ENCODE results near the gene NRAP.

The NRAP gene

DNA sequence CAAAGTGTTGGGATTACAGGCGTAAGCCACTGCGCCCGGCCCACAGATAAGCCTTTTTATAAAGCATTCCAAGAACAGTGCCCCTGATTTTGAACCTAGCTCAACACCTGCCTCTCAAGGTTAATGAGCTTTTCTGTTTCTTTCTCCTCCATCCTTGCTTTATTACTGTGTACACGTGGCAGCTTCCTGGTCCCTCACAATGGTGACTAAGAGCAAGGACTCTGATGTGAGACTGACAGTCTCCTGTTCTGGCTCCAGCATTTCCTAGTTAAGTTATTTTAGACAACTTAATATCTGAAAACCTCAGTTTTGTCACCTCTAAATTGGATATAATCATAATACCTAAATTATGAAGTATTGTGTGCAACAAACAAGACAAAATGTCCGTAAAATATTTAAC, 101.1 kb downstream of the NRAP start:
- DNase-seq (ENCODE audit: low spot score) = no peak
- Mint-ChIP-seq H3K27me3 (ENCODE audit: low read depth) (peaks cover 4% of the 10 kb centered on the region), H3K9me3 (no peaks in the 10 kb centered on the region), H3K27ac (no peak overlapping the region), H3K4me3 (no peak overlapping the region), H3K36me3 (ENCODE audit: low read depth) (no peaks in the 10 kb centered on the region), H3K4me1 (ENCODE audit: low read depth) (peaks cover 5% of the 10 kb centered on the region)

DNA sequence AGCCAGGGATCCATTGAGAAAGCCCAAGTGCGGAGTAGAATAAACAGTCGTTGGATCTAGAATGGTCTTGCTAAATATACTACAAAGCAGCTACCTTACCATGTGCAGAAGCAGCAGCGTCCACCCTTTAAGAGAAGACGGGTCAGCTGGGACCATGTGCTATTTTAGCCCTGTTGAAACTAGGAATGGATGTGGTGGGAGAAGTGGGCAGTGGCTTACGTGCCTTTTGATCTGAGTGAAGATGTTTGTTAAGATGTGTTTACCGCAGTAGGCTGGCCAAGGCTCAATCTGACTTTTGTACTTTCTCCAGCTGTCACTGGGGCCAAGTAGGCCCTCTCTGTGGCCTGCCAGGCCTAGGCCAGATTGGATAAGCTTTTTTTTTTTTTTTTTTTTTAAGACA, 101.8 kb downstream of the NRAP start:
- no peak overlapping the region for H3K27ac Mint-ChIP-seq
- peaks cover 5% of the 10 kb centered on the region for H3K4me1 Mint-ChIP-seq (ENCODE audit: low read depth)
- no peaks in the 10 kb centered on the region for H3K9me3 Mint-ChIP-seq
- H3K4me3 Mint-ChIP-seq = no peak overlapping the region
- H3K36me3 Mint-ChIP-seq (ENCODE audit: low read depth) = no peaks in the 10 kb centered on the region
- H3K27me3 Mint-ChIP-seq (ENCODE audit: low read depth) = peaks cover 9% of the 10 kb centered on the region
- DNase-seq (ENCODE audit: low spot score) = no peak

DNA sequence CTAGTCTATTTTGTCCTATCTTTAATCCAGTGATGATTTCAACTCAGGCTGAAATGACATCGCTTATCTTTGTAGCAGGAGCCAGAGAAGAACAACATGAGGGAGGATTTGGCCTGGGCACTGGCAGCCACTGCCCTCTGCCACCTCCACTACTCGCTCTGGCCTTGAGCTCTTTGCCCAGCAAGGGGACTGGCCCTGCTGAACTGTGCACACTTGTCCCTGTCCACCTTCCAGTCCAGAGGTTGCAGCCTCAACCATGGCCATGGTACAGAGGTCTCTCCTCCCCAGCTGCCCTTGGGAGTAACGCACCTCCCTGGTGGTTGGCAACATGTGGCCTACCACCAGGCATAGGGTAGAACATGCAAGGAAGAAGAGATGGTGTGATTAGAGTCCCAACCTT, 102.6 kb downstream of the NRAP start:
- no peak for DNase-seq (ENCODE audit: low spot score)
- H3K36me3 Mint-ChIP-seq (ENCODE audit: low read depth) = no peaks in the 10 kb centered on the region
- peaks cover 13% of the 10 kb centered on the region for H3K27me3 Mint-ChIP-seq (ENCODE audit: low read depth)
- H3K27ac Mint-ChIP-seq = no peak overlapping the region
- no peaks in the 10 kb centered on the region for H3K9me3 Mint-ChIP-seq
- no peak overlapping the region for H3K4me3 Mint-ChIP-seq
- peaks cover 5% of the 10 kb centered on the region for H3K4me1 Mint-ChIP-seq (ENCODE audit: low read depth)

DNA sequence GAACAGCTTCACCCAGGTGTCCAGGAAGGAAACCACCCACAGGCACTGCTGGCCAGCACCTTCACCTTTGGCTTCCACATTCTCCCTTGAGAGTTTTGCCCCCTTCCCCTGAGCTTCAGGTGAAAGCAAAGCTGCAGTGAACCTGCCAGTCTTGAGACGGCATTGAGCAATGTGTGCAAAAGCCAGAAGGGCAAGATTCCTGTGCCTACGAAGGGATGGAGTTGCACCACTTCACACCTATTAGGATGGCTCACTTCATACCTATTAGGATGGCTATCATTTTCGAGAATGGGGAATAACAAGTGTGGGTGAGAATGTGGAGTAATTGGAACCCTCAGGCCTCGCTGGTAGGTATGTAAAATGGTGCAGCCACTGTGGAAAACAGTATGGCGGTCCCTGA, 103.8 kb downstream of the NRAP start:
- no peak for DNase-seq (ENCODE audit: low spot score)
- Mint-ChIP-seq H3K4me1 (ENCODE audit: low read depth) (peaks cover 5% of the 10 kb centered on the region), H3K9me3 (no peaks in the 10 kb centered on the region), H3K36me3 (ENCODE audit: low read depth) (no peaks in the 10 kb centered on the region), H3K27ac (no peak overlapping the region), H3K4me3 (no peak overlapping the region), H3K27me3 (ENCODE audit: low read depth) (peaks cover 15% of the 10 kb centered on the region)

DNA sequence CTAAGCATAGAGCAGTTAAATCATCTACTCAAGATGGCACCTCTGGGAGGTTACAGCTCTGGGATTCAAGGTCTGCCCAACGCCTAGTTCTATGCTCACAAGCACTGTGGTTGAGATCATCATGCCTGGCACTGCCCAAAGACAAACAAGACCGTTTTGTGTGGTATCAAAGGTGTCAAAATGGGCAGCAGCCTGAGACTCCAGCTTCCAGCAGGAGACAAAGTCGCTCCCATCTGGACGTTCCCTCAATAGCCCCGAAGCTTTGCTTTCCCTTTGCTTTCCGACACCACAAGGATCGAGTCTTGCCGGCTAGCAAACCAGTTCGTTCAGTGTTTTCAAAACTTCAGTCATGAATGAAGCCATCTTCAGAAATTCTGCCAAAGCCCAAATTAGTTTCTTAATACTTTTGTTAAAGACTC, 105.9 kb downstream of the NRAP start:
- H3K4me1 Mint-ChIP-seq (ENCODE audit: low read depth) = no peaks in the 10 kb centered on the region
- no peak overlapping the region for H3K4me3 Mint-ChIP-seq
- H3K36me3 Mint-ChIP-seq (ENCODE audit: low read depth) = no peaks in the 10 kb centered on the region
- H3K27me3 Mint-ChIP-seq (ENCODE audit: low read depth) = peaks cover 19% of the 10 kb centered on the region
- DNase-seq (ENCODE audit: low spot score) = no peak
- no peaks in the 10 kb centered on the region for H3K9me3 Mint-ChIP-seq
- H3K27ac Mint-ChIP-seq = no peak overlapping the region

DNA sequence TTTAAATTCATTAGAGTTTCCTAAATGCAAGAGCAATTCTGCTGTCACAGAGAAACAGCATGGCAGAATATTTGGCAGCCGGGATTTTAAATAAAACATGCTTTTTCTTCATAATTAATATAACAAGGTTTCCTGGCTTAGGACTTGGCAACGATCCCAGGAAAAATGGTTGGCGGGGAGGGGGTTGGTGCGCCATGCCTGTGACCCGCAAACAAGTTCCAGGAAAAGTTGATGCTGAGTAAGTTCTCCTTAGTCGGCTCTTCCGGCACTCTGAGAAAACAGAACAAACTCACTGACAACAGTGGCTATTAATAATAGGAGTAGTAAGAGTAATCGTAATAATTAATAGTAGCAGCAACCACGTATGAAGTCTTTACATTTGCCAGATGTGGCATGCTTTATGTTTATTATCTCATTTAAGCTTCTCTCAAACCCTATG, 106.4 kb downstream of the NRAP start:
- no peak for DNase-seq (ENCODE audit: low spot score)
- no peaks in the 10 kb centered on the region for H3K9me3 Mint-ChIP-seq
- no peak overlapping the region for H3K27ac Mint-ChIP-seq
- no peaks in the 10 kb centered on the region for H3K4me1 Mint-ChIP-seq (ENCODE audit: low read depth)
- H3K4me3 Mint-ChIP-seq = no peak overlapping the region
- H3K27me3 Mint-ChIP-seq (ENCODE audit: low read depth) = peaks cover 19% of the 10 kb centered on the region
- no peaks in the 10 kb centered on the region for H3K36me3 Mint-ChIP-seq (ENCODE audit: low read depth)

DNA sequence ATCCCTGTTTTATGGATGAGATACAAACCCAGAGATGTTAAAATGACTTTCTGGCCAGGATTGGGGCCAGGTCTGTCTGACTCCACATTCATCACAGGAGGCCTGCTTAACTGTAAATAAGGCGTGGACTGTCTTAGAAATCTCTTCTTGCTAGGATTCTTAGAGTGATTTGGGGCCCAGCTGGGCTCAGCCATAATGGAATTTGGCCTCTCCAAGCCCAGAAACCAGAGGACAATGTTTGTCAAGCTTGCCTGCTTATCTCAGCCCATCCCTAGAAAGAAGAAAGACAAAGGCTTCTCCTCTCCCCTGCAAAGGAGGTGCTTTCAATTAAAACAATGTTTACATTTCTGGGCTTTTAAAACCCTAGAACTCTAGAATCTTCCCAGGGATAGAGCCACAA, 108.1 kb downstream of the NRAP start:
- Mint-ChIP-seq H3K4me1 (ENCODE audit: low read depth) (no peaks in the 10 kb centered on the region), H3K36me3 (ENCODE audit: low read depth) (no peaks in the 10 kb centered on the region), H3K27ac (no peak overlapping the region), H3K27me3 (ENCODE audit: low read depth) (peaks cover 24% of the 10 kb centered on the region), H3K4me3 (no peak overlapping the region), H3K9me3 (no peaks in the 10 kb centered on the region)
- DNase-seq (ENCODE audit: low spot score) = no peak

DNA sequence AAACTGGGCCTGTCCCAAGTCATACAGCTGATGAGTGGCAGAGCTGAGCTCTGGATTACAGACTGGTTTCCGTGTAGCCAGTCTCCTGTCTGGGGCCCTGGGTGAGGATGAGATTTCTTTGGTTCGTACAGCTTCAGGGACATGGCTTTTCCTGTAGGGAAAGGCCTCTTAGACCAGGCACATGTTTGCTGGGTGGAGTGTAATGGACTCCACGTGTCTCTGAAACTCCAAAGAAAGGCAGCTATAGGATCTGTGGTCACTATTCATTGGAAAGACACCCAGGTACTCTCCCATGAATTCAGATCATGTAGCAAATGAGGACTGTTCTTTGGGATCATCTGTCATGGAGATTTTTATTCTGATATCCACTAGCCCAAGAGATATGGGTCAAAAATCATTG, 108.6 kb downstream of the NRAP start:
- Mint-ChIP-seq H3K4me1 (ENCODE audit: low read depth) (no peaks in the 10 kb centered on the region), H3K27me3 (ENCODE audit: low read depth) (peaks cover 25% of the 10 kb centered on the region), H3K36me3 (ENCODE audit: low read depth) (no peaks in the 10 kb centered on the region), H3K4me3 (no peak overlapping the region), H3K9me3 (no peaks in the 10 kb centered on the region), H3K27ac (no peak overlapping the region)
- DNase-seq (ENCODE audit: low spot score) = no peak

DNA sequence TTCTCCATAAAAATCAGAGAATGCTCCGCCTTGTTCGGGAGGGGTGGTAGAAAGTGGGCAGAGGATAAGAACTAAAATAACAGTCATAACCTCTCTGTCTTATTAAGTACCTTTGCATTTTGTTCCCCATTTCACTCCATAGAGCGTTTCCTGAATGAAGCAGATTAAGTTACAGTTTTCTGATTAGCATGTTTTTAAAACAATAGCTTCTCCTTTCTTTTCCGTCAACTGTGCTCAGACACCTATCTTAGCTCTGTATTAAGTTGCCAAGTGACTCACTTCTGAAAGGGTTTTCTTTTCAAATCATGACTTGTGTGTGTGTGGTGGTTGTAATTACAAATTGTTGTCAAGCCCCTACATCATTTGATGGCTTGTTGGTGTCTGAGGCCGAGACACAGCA, 109.6 kb downstream of the NRAP start:
- Mint-ChIP-seq H3K27ac (no peak overlapping the region), H3K4me1 (ENCODE audit: low read depth) (no peaks in the 10 kb centered on the region), H3K4me3 (no peak overlapping the region), H3K36me3 (ENCODE audit: low read depth) (no peaks in the 10 kb centered on the region), H3K9me3 (no peaks in the 10 kb centered on the region), H3K27me3 (ENCODE audit: low read depth) (peaks cover 25% of the 10 kb centered on the region)
- DNase-seq (ENCODE audit: low spot score) = no peak

DNA sequence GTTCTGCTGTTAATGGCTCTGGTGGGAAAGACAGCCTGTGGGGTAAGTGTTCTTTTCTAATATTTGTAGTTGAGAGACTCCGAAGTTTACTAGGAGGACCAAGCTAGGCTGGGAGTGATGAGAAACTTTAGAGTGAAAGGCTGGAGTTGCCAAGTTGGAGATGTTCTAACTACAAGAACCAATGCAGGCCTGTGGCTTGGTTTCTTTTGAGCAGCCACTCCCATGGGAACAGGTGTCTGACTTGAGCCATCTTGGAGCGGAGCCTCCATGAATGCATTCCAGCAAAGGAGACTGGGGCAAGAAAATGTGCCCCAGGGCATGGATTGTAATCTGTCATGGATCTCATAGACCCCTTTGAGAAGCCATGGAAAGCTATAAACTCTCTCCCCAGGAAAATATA, 110.7 kb downstream of the NRAP start:
- H3K27ac Mint-ChIP-seq = no peak overlapping the region
- no peaks in the 10 kb centered on the region for H3K4me1 Mint-ChIP-seq (ENCODE audit: low read depth)
- H3K36me3 Mint-ChIP-seq (ENCODE audit: low read depth) = no peaks in the 10 kb centered on the region
- DNase-seq (ENCODE audit: low spot score) = no peak
- no peaks in the 10 kb centered on the region for H3K9me3 Mint-ChIP-seq
- H3K27me3 Mint-ChIP-seq (ENCODE audit: low read depth) = peaks cover 25% of the 10 kb centered on the region
- H3K4me3 Mint-ChIP-seq = no peak overlapping the region

DNA sequence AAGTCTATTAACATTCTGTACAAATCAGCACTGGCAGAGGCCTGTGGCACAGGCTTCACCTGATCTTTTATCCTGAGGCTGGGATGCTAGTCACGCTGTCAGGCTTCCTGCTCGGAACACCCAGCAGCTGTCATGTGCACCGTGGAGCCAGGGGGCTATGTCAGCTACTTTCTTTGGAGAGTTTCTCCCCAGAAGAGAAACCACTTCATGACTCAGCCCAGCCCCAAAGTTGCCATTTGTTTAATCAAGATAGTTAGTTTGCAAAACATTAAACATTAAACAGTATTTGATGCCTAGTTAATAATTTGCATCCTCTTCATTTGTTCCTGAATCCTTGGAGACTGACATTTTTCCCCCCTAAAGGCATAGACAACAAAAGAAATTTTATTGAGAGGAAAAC, 111.1 kb downstream of the NRAP start, which contains the start of gene HABP2:
TSS of gene HABP2 (plus strand) at position 353 of the 400 bp plus-strand sequence. CDS start 69 bp downstream, outside the sequence.
- H3K36me3 Mint-ChIP-seq (ENCODE audit: low read depth) = no peaks in the 10 kb centered on the region
- no peak for DNase-seq (ENCODE audit: low spot score)
- H3K4me3 Mint-ChIP-seq = no peak within 1 kb of the TSS
- no peaks in the 10 kb centered on the region for H3K9me3 Mint-ChIP-seq
- H3K27me3 Mint-ChIP-seq (ENCODE audit: low read depth) = peaks cover 21% of the 10 kb centered on the region
- H3K4me1 Mint-ChIP-seq (ENCODE audit: low read depth) = no peaks in the 10 kb centered on the region
- H3K27ac Mint-ChIP-seq = no peak within 1 kb of the TSS

DNA sequence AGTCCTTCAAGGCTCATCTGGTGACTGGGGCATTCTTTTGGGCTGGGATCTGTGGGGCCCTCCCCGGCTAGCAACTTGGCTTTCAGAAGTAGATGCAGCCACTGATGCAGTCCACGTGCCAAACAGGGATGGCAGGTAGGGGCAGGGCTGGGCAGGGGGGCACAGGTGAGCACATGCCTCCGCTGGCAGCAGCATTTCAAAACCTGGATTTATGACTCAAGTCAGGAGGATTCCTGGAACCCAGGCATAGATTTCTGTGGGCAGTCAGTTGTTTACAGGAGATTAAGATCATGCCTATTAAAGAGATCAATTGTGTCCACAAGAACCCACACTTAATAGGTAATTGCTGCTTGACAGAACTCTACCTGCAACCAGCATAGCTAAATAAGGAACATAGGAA, 111.8 kb downstream of the NRAP start:
- H3K27me3 Mint-ChIP-seq (ENCODE audit: low read depth) = peaks cover 15% of the 10 kb centered on the region
- no peaks in the 10 kb centered on the region for H3K4me1 Mint-ChIP-seq (ENCODE audit: low read depth)
- no peaks in the 10 kb centered on the region for H3K36me3 Mint-ChIP-seq (ENCODE audit: low read depth)
- H3K9me3 Mint-ChIP-seq = no peaks in the 10 kb centered on the region
- no peak overlapping the region for H3K27ac Mint-ChIP-seq
- no peak for DNase-seq (ENCODE audit: low spot score)
- no peak overlapping the region for H3K4me3 Mint-ChIP-seq

DNA sequence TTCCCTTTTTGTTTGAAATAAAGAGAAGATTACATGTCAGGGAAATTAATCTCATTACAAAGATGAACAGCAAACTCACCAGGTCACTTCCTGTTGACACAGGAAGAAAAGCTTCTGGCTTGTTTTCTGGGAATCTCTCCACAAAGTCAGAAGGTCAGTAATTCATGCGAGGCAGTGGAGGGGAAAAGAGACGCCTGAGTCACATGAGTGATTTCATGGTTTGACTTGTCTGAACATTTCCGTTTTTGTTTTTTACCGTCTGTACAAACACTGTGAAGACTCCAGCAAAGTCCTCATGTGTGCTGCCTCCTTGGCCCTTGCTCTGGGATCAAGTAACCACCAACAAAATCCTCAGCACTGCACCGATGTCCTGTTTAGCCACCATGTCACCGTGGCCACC, 113.5 kb downstream of the NRAP start:
- H3K4me1 Mint-ChIP-seq (ENCODE audit: low read depth) = no peaks in the 10 kb centered on the region
- H3K27ac Mint-ChIP-seq = no peak overlapping the region
- H3K4me3 Mint-ChIP-seq = no peak overlapping the region
- no peaks in the 10 kb centered on the region for H3K9me3 Mint-ChIP-seq
- peaks cover 10% of the 10 kb centered on the region for H3K27me3 Mint-ChIP-seq (ENCODE audit: low read depth)
- no peaks in the 10 kb centered on the region for H3K36me3 Mint-ChIP-seq (ENCODE audit: low read depth)
- no peak for DNase-seq (ENCODE audit: low spot score)

DNA sequence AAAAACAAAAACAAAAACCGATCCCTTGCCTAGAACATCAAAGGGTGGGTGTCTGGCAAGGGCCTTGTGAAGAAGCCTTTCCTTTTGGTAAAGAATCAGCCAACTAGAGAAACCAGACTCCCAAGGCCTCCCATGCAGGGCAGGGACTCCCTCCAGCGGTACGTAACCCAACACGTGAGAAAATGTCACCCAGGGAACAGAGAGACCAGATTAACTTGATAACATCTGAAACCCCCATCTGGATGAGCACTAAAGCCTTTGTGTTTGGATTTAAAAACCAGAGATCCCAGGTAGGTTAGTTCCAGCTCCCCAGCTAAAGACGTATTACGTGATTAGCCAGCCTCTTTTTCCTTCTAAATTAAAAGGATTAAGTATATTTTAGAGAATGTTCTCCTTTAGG, 114.0 kb downstream of the NRAP start:
- DNase-seq (ENCODE audit: low spot score) = no peak
- Mint-ChIP-seq H3K4me3 (no peak overlapping the region), H3K27me3 (ENCODE audit: low read depth) (peaks cover 10% of the 10 kb centered on the region), H3K36me3 (ENCODE audit: low read depth) (no peaks in the 10 kb centered on the region), H3K27ac (no peak overlapping the region), H3K4me1 (ENCODE audit: low read depth) (no peaks in the 10 kb centered on the region), H3K9me3 (no peaks in the 10 kb centered on the region)

DNA sequence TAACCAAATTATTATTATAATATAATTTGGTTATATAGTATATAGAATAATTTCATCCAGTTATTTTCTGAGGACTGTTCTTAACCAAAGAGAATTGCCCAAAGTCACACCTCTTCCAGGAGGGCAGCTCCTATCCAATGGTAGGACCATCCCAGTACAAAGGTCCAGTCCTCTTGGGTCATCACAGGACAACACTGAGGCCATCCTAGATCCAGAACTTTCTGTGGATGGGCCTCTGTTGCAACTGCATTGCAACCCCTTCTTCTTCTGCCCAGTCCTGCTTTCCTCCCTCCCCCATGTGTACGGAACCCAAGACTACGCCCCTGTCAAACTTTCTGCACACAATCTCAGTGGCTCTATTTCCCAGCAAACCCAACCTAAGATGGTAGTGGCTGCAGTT, 116.4 kb downstream of the NRAP start:
- Mint-ChIP-seq H3K9me3 (no peaks in the 10 kb centered on the region), H3K27ac (no peak overlapping the region), H3K4me3 (no peak overlapping the region), H3K27me3 (ENCODE audit: low read depth) (peaks cover 6% of the 10 kb centered on the region), H3K36me3 (ENCODE audit: low read depth) (no peaks in the 10 kb centered on the region), H3K4me1 (ENCODE audit: low read depth) (no peaks in the 10 kb centered on the region)
- DNase-seq (ENCODE audit: low spot score) = no peak

Measured in T-helper 2 cell treated with Interferon-gamma antibody and Interleukin-4, amounts not matched to agents 5 μg/mL and 100 μg/mL, for 36 hours (primary cell).